Esophagus squamous epithelium (tissue), 5 donors: Measurements from ENCODE around the gene CLDN25. TPM values are rescaled to one million over a fixed set of nuclear protein-coding genes. Genes with fewer than 3 reads are reported as not detected.
A peak's percentile ranks its signal among the peaks of the same experiment; 100 is the strongest.

Experiments used
- DNase-seq: peaks from one replicate; lab custom pipeline; 2025; lab: John Stamatoyannopoulos, UW
- H3K27ac ChIP-seq, 4 donors: fragments of 200-600 bp; sonication (generic); one replicate each; pipeline ENCODE4 v1.5.1; 2016 to 2019; ENCODE audit warnings: mild to moderate bottlenecking in 1 of 4
- H3K27me3 ChIP-seq, 4 donors: fragments of 200-600 bp; sonication (generic); 1 replicate in 3 of 4; 2 replicates in 1 of 4; pipeline versions ENCODE4 v1.5.1 to v1.6.0; 2017 to 2021; ENCODE audit warnings: antibody characterized with exemption in 1 of 4
- H3K36me3 ChIP-seq, 3 donors: fragments of 200-600 bp; sonication (generic); one replicate each; pipeline ENCODE4 v1.5.1; 2016 to 2019
- H3K4me1 ChIP-seq, 3 donors: fragments of 200-600 bp; sonication (generic); one replicate each; pipeline ENCODE4 v1.5.1; 2017 to 2019
- H3K4me3 ChIP-seq, 4 donors: fragments of 200-600 bp; sonication (generic); 1 replicate in 3 of 4; 2 replicates in 1 of 4; pipeline ENCODE4 v1.5.1; 2016 to 2019; ENCODE audit warnings: mild to moderate bottlenecking in 2 of 4, moderate library complexity in 1 of 4
- H3K9me3 ChIP-seq, 3 donors: fragments of 200-600 bp; sonication (generic); one replicate each; pipeline ENCODE4 v1.5.1; 2016 to 2019
- CTCF ChIP-seq, 6 experiments: fragments of 450-650 bp in 4 of 6; fragments of 200-600 bp in 2 of 6; sonication (generic) in 2 of 6; IDR thresholded peaks; one replicate each; pipeline ENCODE4 v1.5.1; 2016 to 2019; ENCODE audit warnings: antibody characterized with exemption in 6 of 6, mild to moderate bottlenecking in 4 of 6, moderate library complexity in 4 of 6
- POLR2A ChIP-seq, 4 donors: fragments of 450-650 bp; IDR thresholded peaks; one replicate each; pipeline ENCODE4 v1.6.1; 2017; ENCODE audit warnings: antibody characterized with exemption in 4 of 4, mild to moderate bottlenecking in 4 of 4, moderate library complexity in 3 of 4
- WGBS, 2 donors: methylation state at CpG; one replicate each; pipeline ENCODE4 v1.1.5; 2018; 5-methylcytosine and 5-hydroxymethylcytosine counted together
- intact Hi-C: fragments of 100-400 bp; cut with DNase I; formaldehyde crosslinking; loops from one replicate; pipeline ENCODE4 v1.15.0; 2022
- total RNA-seq, 4 donors: library from RNA; depleted of rRNA; stranded (reverse); fragments of >200 nt; gene quantifications; one replicate each; pipeline ENCODE4 v1.1.0, GENCODE V29; 2016
- donor health status: DM: yes; HTN: yes; CAD: no.

Gene CLDN25
- not detected for total RNA-seq

GRCh38 chr11:113779496-113779895 lies at the start of gene CLDN25:
TSS of gene CLDN25 (plus strand) at chr11:113779796. CDS start at chr11:113779796, 0 bp downstream.
- Histone ChIP-seq H3K4me3 (no peak within 1 kb of the TSS), H3K4me1 (peaks cover 0 to 36% (median 8%) of the 10 kb centered on the region in 3 donors), H3K27ac (peak within 1 kb of the TSS in 2 of 4 donors; percentile 74 to 79), H3K9me3 (no peaks in the 10 kb centered on the region), H3K36me3 (no peaks in the 10 kb centered on the region), H3K27me3 (no peaks in the 10 kb centered on the region)
- WGBS, 2 donors, result 63 to 85% methylated on average over 2 to 4 of the region's 4 CpGs
- TF ChIP-seq POLR2A (IDR thresholded peaks at IDR 0.05), result no peak
- DNase-seq, result no peak
- intact Hi-C loops, result no loop called here

GRCh38 chr11:113730887-113731726 lies 48.5 kb upstream of the CLDN25 start:
- 50 to 51% methylated on average over 4 of the region's 4 CpGs for WGBS, 2 donors
- TF ChIP-seq POLR2A (IDR thresholded peaks at IDR 0.05), result no peak
- TF ChIP-seq CTCF (IDR thresholded peaks at IDR 0.05), result peak in 4 of 6 experiments; percentile 23 to 52 (median 34)
- no peak overlapping the region for H3K4me3 ChIP-seq
- H3K27me3 ChIP-seq, result no peaks in the 10 kb centered on the region
- no peaks in the 10 kb centered on the region for H3K4me1 ChIP-seq
- H3K9me3 ChIP-seq, result no peaks in the 10 kb centered on the region
- DNase-seq, result no peak
- no peak overlapping the region for H3K27ac ChIP-seq
- peaks cover 0 to 48% (median 8%) of the 10 kb centered on the region in 3 donors for H3K36me3 ChIP-seq
- intact Hi-C loops, result loop anchor here (5.0 kb wide), 1 partner anchor 424 kb away; no protein-coding TSS in a partner anchor

GRCh38 chr11:113732092-113732491 lies 47.5 kb upstream of the CLDN25 start:
- WGBS, 2 donors, result 93 to 97% methylated on average over 5 of the region's 5 CpGs
- H3K4me3 ChIP-seq, result no peak overlapping the region
- TF ChIP-seq CTCF (IDR thresholded peaks at IDR 0.05) (no peak), POLR2A (IDR thresholded peaks at IDR 0.05) (no peak)
- H3K27ac ChIP-seq, result no peak overlapping the region
- no peaks in the 10 kb centered on the region for H3K27me3 ChIP-seq
- H3K36me3 ChIP-seq, result peaks cover 0 to 58% (median 13%) of the 10 kb centered on the region in 3 donors
- H3K9me3 ChIP-seq, result no peaks in the 10 kb centered on the region
- no peaks in the 10 kb centered on the region for H3K4me1 ChIP-seq
- intact Hi-C loops, result loop anchor here (5.0 kb wide), 1 partner anchor 425 kb away; no protein-coding TSS in a partner anchor
- no peak for DNase-seq

- Histone ChIP-seq H3K27me3 (no peaks in the 10 kb centered on the region), H3K4me1 (no peaks in the 10 kb centered on the region), H3K27ac (no peak overlapping the region), H3K9me3 (no peaks in the 10 kb centered on the region), H3K4me3 (no peak overlapping the region), H3K36me3 (peaks cover 6 to 100% (median 22%) of the 10 kb centered on the region in 3 donors)
- no peak for TF ChIP-seq POLR2A (IDR thresholded peaks at IDR 0.05)
- no peak for TF ChIP-seq CTCF (IDR thresholded peaks at IDR 0.05)
- DNase-seq, result no peak
- intact Hi-C loops, result no loop called here
- WGBS, 2 donors, result 74 to 88% methylated on average over 1 of the region's 1 CpG
Measured at GRCh38 chr11:113736323-113736722, 43.3 kb upstream of the CLDN25 start.

GRCh38 chr11:113752932-113753331 lies 26.7 kb upstream of the CLDN25 start:
- H3K27ac ChIP-seq, result no peak overlapping the region
- intact Hi-C loops, result no loop called here
- peaks cover 0 to 83% (median 0%) of the 10 kb centered on the region in 3 donors for H3K36me3 ChIP-seq
- H3K27me3 ChIP-seq, result no peaks in the 10 kb centered on the region
- WGBS, 2 donors, result 91 to 98% methylated on average over 3 of the region's 3 CpGs
- no peak overlapping the region for H3K4me3 ChIP-seq
- TF ChIP-seq CTCF (IDR thresholded peaks at IDR 0.05), result no peak
- no peak for TF ChIP-seq POLR2A (IDR thresholded peaks at IDR 0.05)
- no peaks in the 10 kb centered on the region for H3K9me3 ChIP-seq
- no peak for DNase-seq
- H3K4me1 ChIP-seq, result no peaks in the 10 kb centered on the region
